HG03439 (cell line): ENCODE results near the gene SFMBT1.
A peak's percentile ranks its signal among the peaks of the same experiment; 100 is the strongest.

Experiments used
- ATAC-seq: cut with Tn5 transposase; IDR thresholded peaks from one replicate; pipeline ENCODE4 v1.9.1; 2021; ENCODE audit warnings: mild to moderate bottlenecking, moderate library complexity; ENCODE audit not compliant: unreplicated experiment

SFMBT1 gene, protein sequence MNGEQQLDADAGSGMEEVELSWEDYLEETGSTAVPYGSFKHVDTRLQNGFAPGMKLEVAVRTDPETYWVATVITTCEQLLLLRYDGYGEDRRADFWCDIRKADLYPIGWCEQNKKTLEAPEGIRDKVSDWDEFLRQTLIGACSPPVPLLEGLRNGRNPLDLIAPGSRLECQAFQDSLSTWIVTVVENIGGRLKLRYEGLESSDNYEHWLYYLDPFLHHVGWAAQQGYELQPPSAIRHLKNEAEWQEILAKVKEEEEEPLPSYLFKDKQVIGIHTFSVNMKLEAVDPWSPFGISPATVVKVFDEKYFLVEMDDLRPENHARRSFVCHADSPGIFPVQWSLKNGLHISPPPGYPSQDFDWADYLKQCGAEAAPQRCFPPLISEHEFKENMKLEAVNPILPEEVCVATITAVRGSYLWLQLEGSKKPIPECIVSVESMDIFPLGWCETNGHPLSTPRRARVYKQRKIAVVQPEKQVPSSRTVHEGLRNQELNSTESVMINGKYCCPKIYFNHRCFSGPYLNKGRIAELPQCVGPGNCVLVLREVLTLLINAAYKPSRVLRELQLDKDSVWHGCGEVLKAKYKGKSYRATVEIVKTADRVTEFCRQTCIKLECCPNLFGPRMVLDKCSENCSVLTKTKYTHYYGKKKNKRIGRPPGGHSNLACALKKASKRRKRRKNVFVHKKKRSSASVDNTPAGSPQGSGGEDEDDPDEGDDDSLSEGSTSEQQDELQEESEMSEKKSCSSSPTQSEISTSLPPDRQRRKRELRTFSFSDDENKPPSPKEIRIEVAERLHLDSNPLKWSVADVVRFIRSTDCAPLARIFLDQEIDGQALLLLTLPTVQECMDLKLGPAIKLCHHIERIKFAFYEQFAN

GRCh38 chr3:53045518-53046170 is at the start of gene SFMBT1:
Gene SFMBT1 (minus strand): TSS chr3:53046073. CDS start chr3:52969128, 76,945 bp downstream.
- ATAC-seq = peak; percentile 48

DNA sequence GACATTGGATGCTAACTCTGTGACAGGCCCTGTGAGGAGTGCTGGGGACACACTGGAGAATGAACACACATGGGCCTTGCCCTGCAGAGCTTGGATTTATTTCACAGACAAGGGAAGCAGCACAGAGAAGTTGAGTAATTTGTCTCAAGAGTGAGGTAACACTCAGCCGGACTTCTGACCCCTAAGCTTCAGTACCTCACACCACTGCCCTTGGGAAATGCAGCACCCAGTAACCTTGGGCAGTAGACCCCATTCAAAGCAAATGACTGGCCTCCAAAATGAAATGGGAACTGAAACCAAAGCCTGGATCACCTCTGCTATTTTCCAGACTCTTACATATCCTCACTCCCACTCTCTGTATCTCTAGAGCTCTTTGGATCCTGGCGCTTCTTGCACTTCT is 47.1 kb upstream of the SFMBT1 start:
- ATAC-seq = no peak

GRCh38 chr3:53092216-53092615 is 46.3 kb upstream of the SFMBT1 start:
- ATAC-seq = no peak

- no peak for ATAC-seq
Measured at GRCh38 chr3:53091011-53091410, 45.1 kb upstream of the SFMBT1 start.

DNA sequence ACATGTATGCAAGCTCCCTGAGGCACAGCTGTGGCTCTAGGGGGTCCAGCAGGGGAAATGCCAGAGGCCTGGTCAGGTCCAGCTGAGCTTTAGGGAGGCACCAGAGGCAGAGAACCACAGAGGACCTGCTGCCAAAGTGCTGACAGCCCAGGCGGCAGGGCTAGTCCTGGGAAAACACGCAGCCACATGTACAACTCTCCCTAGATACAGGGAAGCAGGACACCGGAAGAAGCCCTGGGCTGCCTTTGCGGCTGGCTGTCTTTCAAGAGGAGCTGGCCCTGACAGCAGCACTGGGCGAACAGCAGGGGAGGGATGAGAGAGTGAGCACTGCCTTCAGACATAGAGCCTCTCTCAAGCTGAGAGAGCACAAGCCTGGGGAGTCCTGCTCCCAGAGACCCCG is 43.6 kb upstream of the SFMBT1 start:
- no peak for ATAC-seq

DNA sequence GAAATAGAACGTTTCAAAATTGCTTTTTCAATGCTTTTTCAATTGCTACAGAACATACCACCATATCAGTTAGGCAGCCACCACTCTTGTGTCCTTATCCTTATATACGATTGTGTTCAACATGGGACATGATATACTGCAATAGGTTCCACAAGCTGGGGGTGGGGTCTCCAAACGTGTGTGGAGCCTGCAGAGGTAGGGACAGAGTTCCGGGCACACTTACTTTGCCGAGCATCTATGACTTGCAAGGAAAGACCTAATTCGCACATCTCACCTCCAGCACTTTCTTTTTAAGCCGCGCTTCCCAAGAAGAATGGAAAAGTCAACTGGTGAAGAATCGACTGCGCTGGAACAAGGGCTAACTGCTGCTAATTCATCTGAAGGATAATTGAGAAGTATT is 39.6 kb upstream of the SFMBT1 start:
- no peak for ATAC-seq

DNA sequence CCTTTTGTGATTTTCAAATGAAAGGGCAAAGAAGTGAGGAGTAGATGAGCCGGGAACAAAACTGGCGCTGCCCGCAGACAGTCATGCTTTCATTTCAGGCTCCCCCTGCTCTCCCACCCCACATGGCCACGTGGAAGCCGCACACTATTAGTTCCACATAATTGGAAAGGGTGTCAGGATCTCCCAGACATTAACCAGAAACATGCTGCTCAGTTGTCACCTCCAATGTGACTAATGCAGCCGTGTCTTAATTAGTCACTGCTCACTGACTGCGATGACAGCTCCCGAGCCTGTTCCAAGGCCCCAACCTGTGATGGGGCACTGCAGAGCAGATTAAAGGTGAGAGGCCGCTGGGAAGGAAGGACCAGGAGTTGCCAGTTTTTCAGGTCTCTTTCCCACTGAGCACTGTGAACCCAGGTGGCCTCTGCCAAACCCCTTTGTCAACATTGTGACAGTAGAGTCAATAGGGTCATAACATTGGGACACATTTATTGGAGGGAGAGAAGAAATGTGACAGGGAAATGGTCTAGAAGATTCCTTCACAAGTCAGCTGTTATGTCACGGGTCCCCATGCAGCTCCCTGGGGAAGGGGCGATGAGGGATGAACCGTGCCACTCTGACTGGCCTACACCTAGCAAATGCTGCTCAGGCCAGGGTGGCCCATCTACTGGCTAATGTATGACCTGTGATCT is 38.6 kb upstream of the SFMBT1 start:
- no peak for ATAC-seq

DNA sequence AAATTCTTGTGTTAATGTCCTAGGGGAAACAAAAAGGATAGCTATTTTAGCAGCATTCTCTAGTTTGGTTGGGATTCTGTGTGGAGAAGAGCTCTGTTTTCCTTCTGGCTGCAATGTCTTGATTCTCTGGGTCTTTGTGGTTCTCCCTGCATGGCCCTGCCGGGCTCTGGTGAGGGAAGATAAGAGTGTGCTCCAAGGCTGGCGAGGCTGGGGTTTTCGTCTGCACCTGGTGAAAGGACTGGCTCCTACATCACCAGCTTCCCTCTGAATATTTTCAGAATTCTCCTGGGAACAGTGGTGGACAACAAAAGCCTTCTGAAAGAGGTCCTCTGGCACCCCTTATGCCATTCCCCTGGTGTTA is 38.1 kb upstream of the SFMBT1 start:
- no peak for ATAC-seq

DNA sequence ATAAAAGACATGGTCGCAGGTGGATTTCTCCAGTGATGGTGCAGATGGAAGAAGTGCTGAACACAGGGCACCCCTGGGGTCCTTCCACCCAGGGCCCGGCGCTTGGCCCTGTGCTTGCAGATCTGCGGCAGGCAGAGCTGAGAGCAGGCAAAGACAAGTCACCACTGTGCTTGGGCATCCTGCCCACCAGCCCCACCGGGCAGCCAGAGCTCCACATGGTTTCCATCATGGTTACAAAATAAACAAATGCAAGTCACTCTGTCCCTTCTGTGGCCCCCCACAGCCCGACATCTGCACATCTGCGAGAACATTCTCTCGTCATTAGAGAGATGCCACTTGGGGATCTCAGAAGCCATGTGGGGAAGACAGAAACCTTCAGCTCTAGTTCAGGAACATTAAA is 37.6 kb upstream of the SFMBT1 start:
- no peak for ATAC-seq

- ATAC-seq = no peak
Measured at GRCh38 chr3:53082736-53083135, 36.9 kb upstream of the SFMBT1 start.

GRCh38 chr3:53081318-53081717 is 35.4 kb upstream of the SFMBT1 start:
- ATAC-seq = no peak

GRCh38 chr3:53080612-53081205 is 34.8 kb upstream of the SFMBT1 start:
- no peak for ATAC-seq

GRCh38 chr3:53079791-53080555 is 34.1 kb upstream of the SFMBT1 start:
- ATAC-seq = no peak

GRCh38 chr3:53079147-53079546 is 33.3 kb upstream of the SFMBT1 start:
- no peak for ATAC-seq

GRCh38 chr3:53078656-53079055 is 32.8 kb upstream of the SFMBT1 start:
- ATAC-seq = no peak

DNA sequence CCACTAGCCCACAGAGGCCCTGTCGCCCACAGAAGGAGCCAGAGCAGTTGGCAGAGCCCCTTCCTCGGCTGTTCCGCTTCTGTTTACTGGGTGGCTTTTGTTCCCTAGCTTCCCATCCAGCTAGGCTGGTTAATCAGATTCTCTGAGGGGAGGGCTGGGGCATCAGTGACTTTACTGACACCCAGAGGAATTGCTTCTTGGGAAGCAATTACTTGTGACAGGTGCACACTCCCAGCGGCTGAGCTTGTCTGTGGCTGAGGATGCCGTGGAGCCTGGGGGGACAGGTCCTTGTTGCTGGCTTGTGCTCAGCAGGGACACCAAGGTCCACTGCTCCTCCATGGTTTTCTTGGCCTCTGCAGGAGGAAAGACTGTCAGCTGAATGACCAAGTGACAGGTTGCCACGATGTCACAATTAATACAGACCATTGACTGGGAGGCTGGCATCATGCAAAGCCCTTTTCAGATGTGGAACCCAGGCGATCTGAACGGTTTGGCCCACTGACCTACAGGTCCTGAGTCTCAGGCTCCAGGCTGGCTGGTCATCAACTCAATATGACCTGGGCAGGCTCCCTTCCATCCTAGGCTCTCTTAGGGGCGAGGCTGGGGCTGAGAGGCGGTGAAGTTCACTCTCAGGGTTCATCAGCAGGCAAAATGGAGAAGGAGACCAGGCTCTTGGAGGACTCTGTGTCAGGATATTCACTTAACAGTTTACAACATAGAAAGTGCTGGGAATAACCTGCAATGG is 31.8 kb upstream of the SFMBT1 start:
- no peak for ATAC-seq

DNA sequence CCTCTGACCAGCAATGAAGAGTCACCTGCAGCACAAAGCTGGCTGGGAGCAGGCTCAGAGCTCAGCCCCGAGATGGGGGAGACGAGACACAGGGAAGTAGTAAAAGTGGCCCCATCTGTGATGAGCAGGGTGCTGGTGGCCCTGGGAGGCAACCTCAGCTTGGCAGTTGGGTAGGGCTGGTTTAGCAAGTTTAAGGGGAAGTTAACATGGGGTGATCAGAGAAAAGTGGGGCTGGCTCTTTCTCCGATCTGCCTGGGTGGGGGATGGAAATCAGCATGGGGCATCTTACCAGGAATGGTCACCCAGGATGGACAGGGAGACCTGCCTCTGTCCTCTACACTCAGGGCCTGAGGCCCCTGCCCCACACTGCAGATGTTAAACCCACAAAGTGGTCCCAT is 29.9 kb upstream of the SFMBT1 start:
- no peak for ATAC-seq

DNA sequence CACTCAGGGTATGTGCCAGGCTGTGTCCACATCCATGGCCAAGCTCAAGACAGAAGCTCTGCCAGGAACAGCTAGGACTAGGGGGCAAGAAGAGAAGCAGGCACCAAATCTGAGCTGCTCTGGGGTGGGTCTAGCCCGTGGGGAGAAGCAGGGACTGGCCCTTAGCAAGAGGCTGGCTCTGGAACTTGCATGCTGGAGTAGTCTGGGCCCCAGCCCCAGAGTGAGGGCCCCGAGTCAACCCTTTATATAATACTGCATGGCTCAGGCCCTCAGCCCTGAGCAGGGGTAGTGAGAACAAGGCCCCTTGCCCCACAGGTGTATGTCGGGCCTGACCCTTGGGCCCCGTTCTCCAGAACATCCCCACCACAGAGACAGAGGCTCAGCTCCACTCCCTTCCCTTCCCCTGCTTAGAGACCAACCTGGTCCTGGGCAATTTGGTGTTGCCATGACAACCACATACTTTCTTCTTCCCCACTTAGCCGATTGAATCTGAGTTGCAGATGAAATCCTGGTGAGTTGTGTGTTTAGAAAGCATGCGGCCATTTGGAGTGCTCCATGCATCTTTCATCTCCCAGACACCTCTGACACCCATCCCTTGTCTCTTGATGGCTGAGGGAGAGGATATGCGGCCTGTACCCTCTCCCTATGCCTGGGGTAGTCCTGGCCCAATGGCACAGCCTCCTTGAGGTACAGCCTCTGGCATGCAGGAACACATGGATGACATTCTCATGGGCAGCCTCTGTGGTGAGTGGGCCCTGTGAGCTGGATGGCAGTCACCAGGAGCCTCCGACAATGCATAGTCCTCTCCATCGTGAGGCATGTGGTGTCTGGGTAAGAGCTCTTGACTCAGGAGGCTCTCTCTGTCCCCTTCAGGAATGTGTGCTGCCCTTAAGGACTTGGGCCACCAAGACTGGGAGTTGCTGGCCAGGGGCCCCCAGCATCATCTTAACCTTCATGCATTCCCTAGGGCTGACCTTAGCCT is 29.2 kb upstream of the SFMBT1 start:
- ATAC-seq = no peak
